Esophagus squamous epithelium (tissue), 4 donors: Measurements from ENCODE around the gene FOXD3.

Source experiments
- CTCF ChIP-seq, 6 experiments: fragments of 450-650 bp in 4 of 6; fragments of 200-600 bp in 2 of 6; sonication (generic) in 2 of 6; IDR thresholded peaks; one replicate each; pipeline ENCODE4 v1.5.1; 2016 to 2019; ENCODE audit warnings: antibody characterized with exemption in 6 of 6, mild to moderate bottlenecking in 4 of 6, moderate library complexity in 4 of 6
- POLR2A ChIP-seq, 4 donors: fragments of 450-650 bp; IDR thresholded peaks; one replicate each; pipeline ENCODE4 v1.6.1; 2017; ENCODE audit warnings: antibody characterized with exemption in 4 of 4, mild to moderate bottlenecking in 4 of 4, moderate library complexity in 3 of 4

GRCh38 chr1:63328781-63329180 is 6.4 kb downstream of the FOXD3 start:
- TF ChIP-seq CTCF (IDR thresholded peaks at IDR 0.05) (no peak), POLR2A (IDR thresholded peaks at IDR 0.05) (no peak)
